Loucy (cell line): ENCODE data around the gene SMC1B.

Source experiments
- H2AFZ ChIP-seq: fragments of 200-600 bp; sonication (generic); 2 replicates; pipeline ENCODE4 v1.6.0; 2016; ENCODE audit warnings: antibody characterized with exemption, mild to moderate bottlenecking, low read length, moderate library complexity
- H3F3A ChIP-seq: fragments of 200-600 bp; 2 replicates; pipeline ENCODE4 v1.6.0; 2016; ENCODE audit warnings: antibody characterized with exemption, low read depth, mild to moderate bottlenecking
- H3K27me3 ChIP-seq: fragments of 200-600 bp; sonication (generic); 2 replicates; pipeline ENCODE4 v1.6.1; 2014; ENCODE audit warnings: low read length, mild to moderate bottlenecking; ENCODE audit not compliant: insufficient read depth, poor library complexity, severe bottlenecking
- H3K36me3 ChIP-seq: fragments of 200-600 bp; sonication (generic); 2 replicates; pipeline ENCODE4 v1.6.1; 2016; ENCODE audit warnings: low read length; ENCODE audit not compliant: insufficient read depth
- H3K4me1 ChIP-seq: fragments of 200-600 bp; sonication (generic); 2 replicates; pipeline ENCODE4 v1.5.1; 2014; ENCODE audit warnings: low read length, mild to moderate bottlenecking; ENCODE audit not compliant: insufficient read depth, poor library complexity, severe bottlenecking
- H3K4me2 ChIP-seq: fragments of 200-600 bp; sonication (generic); 2 replicates; pipeline ENCODE4 v1.6.0; 2014; ENCODE audit warnings: antibody characterized with exemption, low read length, low read depth, mild to moderate bottlenecking; ENCODE audit not compliant: poor library complexity, severe bottlenecking
- H3K4me3 ChIP-seq: fragments of 200-600 bp; sonication (generic); 2 replicates; pipeline ENCODE4 v1.5.1; 2014; ENCODE audit warnings: low read length, mild to moderate bottlenecking, mixed read lengths; ENCODE audit not compliant: poor library complexity, severe bottlenecking
- H3K79me2 ChIP-seq: fragments of 200-600 bp; sonication (generic); 2 replicates; pipeline ENCODE4 v1.6.1; 2014; ENCODE audit warnings: low read length; ENCODE audit not compliant: insufficient read depth
- H3K9ac ChIP-seq: fragments of 200-600 bp; sonication (generic); 2 replicates; pipeline ENCODE4 v1.6.0; 2014; ENCODE audit warnings: mild to moderate bottlenecking, low read depth, low read length, moderate library complexity; ENCODE audit not compliant: poor library complexity, severe bottlenecking
- H3K9me2 ChIP-seq: fragments of 200-600 bp; sonication (generic); replicated peaks from 2 replicates; pipeline ENCODE4 v1.6.1; 2016; ENCODE audit warnings: low read depth, low read length, mixed read lengths
- H3K9me3 ChIP-seq: fragments of 200-600 bp; sonication (generic); 2 replicates; pipeline ENCODE4 v1.6.1; 2014; ENCODE audit warnings: mild to moderate bottlenecking, antibody characterized with exemption, low read length, low read depth; ENCODE audit not compliant: insufficient read depth
- H4K20me1 ChIP-seq: fragments of 200-600 bp; sonication (generic); 2 replicates; pipeline ENCODE4 v1.6.0; 2014; ENCODE audit warnings: antibody characterized with exemption, low read length, mild to moderate bottlenecking; ENCODE audit not compliant: insufficient read depth, poor library complexity, severe bottlenecking
- EZH2phosphoT487 ChIP-seq: fragments of 200-600 bp; IDR thresholded peaks from 2 replicates; pipeline ENCODE4 v1.6.1; 2018; ENCODE audit warnings: antibody characterized with exemption, mild to moderate bottlenecking, moderate library complexity, borderline replicate concordance
- TF ChIP-seq, protein P1 (sequence below): fragments of 200-600 bp; sonication (generic); conservative IDR thresholded peaks from 2 replicates; pipeline ENCODE4 v1.5.1; 2014; ENCODE audit warnings: mild to moderate bottlenecking, antibody characterized with exemption, low read length

SMC1B gene

DNA sequence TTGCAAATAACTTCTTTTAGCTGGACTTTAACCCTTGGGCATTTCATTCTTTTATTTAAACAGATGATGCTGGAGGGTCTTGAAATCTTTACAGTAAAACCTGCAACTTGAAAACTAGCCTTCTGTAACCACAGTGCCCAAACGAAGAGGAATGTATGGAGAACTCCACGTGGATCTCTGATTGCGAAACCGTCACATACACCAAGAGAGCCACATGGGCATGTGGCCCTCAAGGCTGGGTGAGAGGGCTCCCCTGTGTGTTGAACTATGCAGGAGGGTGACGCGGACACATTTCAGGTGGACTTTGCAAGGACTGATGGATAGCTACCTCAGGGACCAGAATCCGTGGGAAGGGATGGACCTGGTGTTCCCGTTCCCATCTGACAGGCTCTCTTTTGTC lies 73.1 kb downstream of the SMC1B start:
- Histone ChIP-seq H3F3A (no peaks in the 10 kb centered on the region), H3K9ac (no peak overlapping the region)

GRCh38 chr22:45338795-45339194 lies 74.6 kb downstream of the SMC1B start:
- no peak overlapping the region for H3K9ac ChIP-seq
- no peaks in the 10 kb centered on the region for H3K9me3 ChIP-seq
- H3K79me2 ChIP-seq: no peaks in the 10 kb centered on the region
- H4K20me1 ChIP-seq: no peaks in the 10 kb centered on the region
- H3K4me1 ChIP-seq: peaks cover 14% of the 10 kb centered on the region
- H3K4me3 ChIP-seq: no peak overlapping the region
- H3F3A ChIP-seq: no peaks in the 10 kb centered on the region
- peaks cover 42% of the 10 kb centered on the region; the same call in 1 of the 2 replicates for H3K36me3 ChIP-seq
- no peak overlapping the region for H2AFZ ChIP-seq
- TF ChIP-seq, protein P1, sequence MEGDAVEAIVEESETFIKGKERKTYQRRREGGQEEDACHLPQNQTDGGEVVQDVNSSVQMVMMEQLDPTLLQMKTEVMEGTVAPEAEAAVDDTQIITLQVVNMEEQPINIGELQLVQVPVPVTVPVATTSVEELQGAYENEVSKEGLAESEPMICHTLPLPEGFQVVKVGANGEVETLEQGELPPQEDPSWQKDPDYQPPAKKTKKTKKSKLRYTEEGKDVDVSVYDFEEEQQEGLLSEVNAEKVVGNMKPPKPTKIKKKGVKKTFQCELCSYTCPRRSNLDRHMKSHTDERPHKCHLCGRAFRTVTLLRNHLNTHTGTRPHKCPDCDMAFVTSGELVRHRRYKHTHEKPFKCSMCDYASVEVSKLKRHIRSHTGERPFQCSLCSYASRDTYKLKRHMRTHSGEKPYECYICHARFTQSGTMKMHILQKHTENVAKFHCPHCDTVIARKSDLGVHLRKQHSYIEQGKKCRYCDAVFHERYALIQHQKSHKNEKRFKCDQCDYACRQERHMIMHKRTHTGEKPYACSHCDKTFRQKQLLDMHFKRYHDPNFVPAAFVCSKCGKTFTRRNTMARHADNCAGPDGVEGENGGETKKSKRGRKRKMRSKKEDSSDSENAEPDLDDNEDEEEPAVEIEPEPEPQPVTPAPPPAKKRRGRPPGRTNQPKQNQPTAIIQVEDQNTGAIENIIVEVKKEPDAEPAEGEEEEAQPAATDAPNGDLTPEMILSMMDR: no peak
- TF ChIP-seq EZH2phosphoT487: no peak
- no peak overlapping the region for H3K4me2 ChIP-seq
- H3K9me2 ChIP-seq: no peaks in the 10 kb centered on the region
- H3K27me3 ChIP-seq: no peaks in the 10 kb centered on the region

More for the DNA sequence above, 73.1 kb downstream of the SMC1B start:
- Histone ChIP-seq H3K4me1 (peaks cover 6% of the 10 kb centered on the region), H3K9me2 (no peaks in the 10 kb centered on the region), H3K4me3 (no peak overlapping the region), H3K27me3 (no peaks in the 10 kb centered on the region), H3K9me3 (no peaks in the 10 kb centered on the region), H4K20me1 (no peaks in the 10 kb centered on the region), H3K36me3 (peaks cover 34% of the 10 kb centered on the region; the same call in 1 of the 2 replicates), H3K79me2 (no peaks in the 10 kb centered on the region), H3K4me2 (no peak overlapping the region), H2AFZ (no peak overlapping the region)
- TF ChIP-seq EZH2phosphoT487: no peak
- TF ChIP-seq, protein P1: no peak

- H3K9ac ChIP-seq: no peak overlapping the region
- H3K4me2 ChIP-seq: no peak overlapping the region
- no peaks in the 10 kb centered on the region for H3K9me2 ChIP-seq
- H3K4me3 ChIP-seq: no peak overlapping the region
- H3K9me3 ChIP-seq: no peaks in the 10 kb centered on the region
- TF ChIP-seq, protein P1: no peak
- TF ChIP-seq EZH2phosphoT487: no peak
- H2AFZ ChIP-seq: no peak overlapping the region
- no peaks in the 10 kb centered on the region for H4K20me1 ChIP-seq
- peaks cover 16% of the 10 kb centered on the region for H3K4me1 ChIP-seq
- H3K36me3 ChIP-seq: peaks cover 47% of the 10 kb centered on the region; the same call in 1 of the 2 replicates
- no peaks in the 10 kb centered on the region for H3F3A ChIP-seq
- no peaks in the 10 kb centered on the region for H3K79me2 ChIP-seq
- H3K27me3 ChIP-seq: no peaks in the 10 kb centered on the region
Observed at GRCh38 chr22:45337536-45337935, 75.9 kb downstream of the SMC1B start.
